DOHH2 (cell line): ENCODE results near the gene PIP4K2C.

Source experiments
- EZH2phosphoT487 ChIP-seq: fragments of 200-600 bp; sonication (generic); IDR thresholded peaks from 2 replicates; pipeline ENCODE4 v1.6.1; 2017; ENCODE audit warnings: borderline replicate concordance, mild to moderate bottlenecking, antibody characterized with exemption, low read length, moderate library complexity, mixed read lengths
- TF ChIP-seq, protein P1 (sequence below): fragments of 200-600 bp; sonication (generic); IDR thresholded peaks from one replicate; pipeline ENCODE4 v1.5.1; 2014; ENCODE audit warnings: antibody characterized with exemption, mild to moderate bottlenecking, low read depth, low read length; ENCODE audit not compliant: poor library complexity, severe bottlenecking

DNA sequence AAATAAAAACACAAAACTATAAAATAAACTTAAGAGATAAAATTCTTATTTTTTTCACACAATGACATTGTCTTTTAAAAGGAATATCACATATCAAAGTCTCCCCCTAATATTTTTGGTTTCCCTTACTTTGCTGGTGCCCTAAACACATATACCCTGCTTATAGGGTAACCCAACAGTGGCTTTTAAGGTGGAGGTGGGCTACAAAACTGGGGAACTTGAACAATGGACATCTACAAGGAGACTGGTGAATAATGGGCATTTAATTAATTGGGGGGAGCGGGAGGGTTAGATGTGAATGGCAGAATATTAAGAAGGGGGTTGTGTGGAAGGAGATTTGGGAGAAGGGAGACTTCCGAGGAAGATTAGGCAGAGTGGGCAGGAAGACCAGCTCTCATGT, 32.4 kb downstream of the PIP4K2C start:
- TF ChIP-seq, protein P1, sequence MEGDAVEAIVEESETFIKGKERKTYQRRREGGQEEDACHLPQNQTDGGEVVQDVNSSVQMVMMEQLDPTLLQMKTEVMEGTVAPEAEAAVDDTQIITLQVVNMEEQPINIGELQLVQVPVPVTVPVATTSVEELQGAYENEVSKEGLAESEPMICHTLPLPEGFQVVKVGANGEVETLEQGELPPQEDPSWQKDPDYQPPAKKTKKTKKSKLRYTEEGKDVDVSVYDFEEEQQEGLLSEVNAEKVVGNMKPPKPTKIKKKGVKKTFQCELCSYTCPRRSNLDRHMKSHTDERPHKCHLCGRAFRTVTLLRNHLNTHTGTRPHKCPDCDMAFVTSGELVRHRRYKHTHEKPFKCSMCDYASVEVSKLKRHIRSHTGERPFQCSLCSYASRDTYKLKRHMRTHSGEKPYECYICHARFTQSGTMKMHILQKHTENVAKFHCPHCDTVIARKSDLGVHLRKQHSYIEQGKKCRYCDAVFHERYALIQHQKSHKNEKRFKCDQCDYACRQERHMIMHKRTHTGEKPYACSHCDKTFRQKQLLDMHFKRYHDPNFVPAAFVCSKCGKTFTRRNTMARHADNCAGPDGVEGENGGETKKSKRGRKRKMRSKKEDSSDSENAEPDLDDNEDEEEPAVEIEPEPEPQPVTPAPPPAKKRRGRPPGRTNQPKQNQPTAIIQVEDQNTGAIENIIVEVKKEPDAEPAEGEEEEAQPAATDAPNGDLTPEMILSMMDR: no peak
- TF ChIP-seq EZH2phosphoT487: no peak
